NCI-H1092 treated with DMSO at 0.1 percent for 48 hours (cell line): ENCODE measurements around the gene SCN7A.
A peak's percentile ranks its signal among the peaks of the same experiment; 100 is the strongest.

Source experiments
- DNase-seq: peaks from one replicate; lab custom pipeline; 2025; lab: John Stamatoyannopoulos, UW

The SCN7A gene

DNA sequence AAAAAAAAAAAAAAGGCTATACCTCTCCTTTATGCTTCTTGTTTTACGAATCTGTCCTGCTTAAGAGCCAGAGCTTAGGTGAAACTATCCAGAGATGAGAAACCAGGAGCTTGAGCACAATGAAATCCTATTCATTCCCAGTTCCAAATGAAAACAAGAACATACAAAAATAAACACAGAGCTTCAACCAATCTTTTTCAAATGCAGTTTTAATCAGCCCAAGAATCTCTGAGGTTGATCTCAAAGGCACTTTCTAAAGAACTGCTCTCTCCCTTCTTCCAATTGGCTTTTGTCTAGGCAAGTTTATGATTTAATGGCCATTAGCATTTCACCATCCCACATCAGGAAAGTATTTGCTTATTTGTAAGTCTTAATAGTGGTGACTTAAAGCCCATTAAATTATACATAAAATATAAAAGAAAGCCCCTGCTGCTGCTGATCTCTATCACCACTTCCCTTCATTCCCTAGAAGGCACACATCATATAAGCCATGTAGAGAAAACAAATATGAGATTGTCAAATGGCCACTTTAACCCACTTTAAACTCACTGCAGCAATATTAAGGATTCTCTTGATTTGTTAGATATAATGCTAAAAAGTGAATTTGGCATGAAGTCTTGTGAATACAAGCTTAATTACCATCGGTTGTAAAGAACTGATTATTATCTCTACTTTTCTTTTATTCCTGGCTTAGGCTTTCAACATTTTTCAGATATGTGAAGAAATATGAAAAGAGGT lies 89.0 kb downstream of the SCN7A start:
- no peak for DNase-seq

DNA sequence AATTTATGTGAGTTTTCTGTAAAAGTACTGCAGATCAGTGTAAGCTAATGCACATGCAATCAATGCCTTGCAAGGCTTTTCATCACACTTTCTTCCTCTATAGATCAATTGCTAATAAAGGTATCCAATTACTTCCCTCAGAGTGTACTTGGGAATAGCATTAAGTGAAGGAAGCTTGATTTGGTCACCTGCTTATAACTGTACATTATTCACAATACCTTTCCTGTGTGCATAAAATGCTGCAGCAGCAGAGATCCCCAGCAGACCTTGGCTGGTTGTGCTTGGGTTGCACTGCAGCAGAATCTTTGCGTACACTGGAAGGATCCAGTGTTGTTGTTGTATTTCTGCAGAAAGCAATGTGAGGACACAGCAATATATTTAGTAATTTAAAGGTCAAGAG lies 99.8 kb downstream of the SCN7A start:
- no peak for DNase-seq

DNA sequence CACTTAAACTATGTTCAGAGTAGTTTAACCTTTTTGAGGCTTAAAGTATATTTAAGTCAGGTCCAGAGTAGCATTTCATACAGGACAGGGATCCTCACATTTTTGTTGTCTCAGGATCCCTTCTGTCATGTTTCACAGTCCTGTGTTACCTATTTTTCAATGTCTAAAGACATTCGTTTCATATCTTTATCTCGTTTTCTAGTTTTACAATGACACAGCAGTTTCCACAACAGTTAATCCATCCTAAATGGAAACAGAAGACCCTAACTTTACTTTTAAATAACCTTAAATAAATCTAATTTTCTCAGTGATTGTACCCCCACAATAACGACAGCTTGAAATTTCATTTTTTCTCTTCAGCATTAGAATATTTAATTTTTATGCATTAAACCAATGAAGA lies 101.0 kb downstream of the SCN7A start:
- no peak for DNase-seq

DNA sequence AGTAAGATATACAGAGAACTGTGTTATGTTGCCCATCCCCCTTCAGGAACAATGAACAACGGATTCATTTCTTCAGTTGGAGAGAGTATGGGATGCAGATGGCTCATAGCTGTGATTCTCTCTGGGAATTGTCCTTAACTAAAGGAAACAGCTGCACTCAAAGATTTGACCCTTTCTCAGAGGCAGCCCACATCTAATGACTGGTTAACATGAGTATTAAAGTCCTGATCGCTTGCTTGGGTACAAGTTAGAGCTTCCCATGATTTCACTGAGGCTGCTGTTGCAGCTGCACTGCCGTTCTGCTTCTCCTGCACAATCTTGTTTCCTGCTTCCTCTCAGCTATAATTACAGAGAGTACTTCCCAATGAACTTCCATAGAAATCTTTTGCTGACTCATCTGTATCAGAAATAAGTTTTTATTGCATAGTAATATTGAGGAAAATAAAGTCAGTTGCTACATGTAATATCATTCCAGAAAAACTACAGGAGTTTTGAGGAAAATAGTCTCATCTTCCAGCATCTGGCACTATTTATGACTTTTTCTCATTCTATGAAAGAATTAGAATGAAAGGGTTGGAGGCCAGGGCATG lies 105.5 kb downstream of the SCN7A start:
- no peak for DNase-seq

DNA sequence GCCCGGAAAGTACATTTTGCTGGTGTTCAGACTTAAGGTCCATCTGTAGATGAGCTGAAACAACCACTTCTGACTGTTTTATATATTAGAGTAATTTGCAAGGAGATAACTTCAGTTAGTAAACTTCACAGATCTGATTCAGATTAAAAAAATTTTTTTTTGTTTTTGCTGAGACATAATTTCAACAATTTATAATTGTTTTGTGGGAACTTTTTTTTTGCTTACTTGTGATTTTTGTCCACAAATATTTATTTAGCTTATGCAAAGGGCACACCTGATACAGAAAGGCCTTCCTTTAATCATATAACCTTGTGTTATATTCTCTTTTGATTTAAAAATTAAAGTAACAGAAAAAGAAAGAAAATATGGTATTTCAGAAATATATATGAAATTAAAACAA lies 108.7 kb downstream of the SCN7A start:
- no peak for DNase-seq

DNA sequence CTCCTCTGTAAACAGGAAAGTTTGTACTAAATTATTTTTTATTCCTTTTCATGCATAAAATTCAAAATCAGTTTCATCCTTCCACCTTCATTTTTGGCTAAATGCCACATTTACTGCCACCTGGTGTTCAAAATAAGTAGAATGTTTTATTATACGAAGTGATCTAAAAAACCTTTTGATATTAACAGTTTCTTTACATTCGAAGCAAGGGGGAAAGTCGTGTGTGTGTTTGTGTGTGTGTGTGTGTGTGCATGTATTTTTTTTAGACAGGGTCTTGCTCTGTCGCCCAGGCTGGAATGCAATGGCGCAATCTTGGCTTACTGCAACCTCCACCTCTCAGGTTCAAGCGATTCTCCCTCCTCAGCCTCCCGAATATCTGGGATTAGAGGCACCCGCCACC lies 109.3 kb downstream of the SCN7A start:
- peak; percentile 6 for DNase-seq

DNA sequence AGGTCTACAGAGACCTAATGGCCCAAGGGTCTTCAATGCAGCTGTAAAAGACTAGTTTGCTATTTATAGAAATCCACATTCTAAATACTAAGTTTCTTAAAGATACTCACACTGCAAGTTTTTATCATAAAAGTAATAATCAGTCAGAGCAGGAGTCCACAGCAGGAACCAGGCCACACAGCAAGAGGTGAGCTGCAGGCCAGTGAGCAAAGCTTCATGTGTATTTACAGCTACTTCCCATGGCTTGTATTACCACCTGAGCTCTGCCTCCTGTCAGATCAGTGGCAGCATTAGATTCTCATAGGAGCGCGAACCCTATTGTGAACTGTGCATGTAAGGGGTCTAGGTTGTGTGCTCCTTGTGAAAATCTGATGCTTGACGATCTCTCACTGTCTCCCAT lies 111.6 kb downstream of the SCN7A start:
- DNase-seq: no peak

DNA sequence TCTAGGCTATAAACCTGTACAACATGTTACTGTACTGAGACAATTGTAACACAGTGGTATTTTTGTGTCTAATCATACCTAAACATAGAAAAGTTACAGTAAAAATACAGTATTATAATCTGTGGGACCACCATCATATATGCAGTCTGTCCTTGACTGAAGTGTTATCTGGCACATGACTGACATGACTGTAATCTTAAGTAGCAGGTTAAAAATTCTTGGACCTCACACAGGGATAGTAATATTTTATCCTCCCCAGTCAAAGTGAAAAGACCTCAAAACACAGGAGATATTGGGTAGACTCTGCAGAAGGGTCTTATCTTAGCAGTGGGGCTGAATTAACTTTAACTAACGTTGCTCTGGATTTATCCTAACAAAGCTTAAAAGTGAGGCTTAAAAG lies 113.4 kb downstream of the SCN7A start:
- DNase-seq: no peak

DNA sequence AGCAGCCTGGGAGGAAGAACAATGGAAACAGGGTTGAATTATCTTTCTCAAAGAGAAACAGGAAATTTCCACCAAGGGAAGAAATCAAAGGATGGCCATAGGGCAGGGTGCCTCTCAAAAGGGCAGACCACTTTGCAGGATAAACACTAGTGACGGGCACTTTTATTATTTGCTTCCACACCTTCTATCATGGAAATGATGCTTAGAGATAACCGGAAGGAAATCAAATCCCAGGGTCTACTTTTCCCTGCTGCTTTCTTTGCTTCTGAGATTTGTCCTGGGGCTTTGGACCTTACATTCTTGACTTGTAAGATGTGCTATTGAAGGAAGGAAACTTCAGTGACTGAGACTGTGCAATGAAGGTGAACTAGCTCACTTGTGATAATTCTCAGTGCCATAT lies 117.2 kb downstream of the SCN7A start:
- no peak for DNase-seq

DNA sequence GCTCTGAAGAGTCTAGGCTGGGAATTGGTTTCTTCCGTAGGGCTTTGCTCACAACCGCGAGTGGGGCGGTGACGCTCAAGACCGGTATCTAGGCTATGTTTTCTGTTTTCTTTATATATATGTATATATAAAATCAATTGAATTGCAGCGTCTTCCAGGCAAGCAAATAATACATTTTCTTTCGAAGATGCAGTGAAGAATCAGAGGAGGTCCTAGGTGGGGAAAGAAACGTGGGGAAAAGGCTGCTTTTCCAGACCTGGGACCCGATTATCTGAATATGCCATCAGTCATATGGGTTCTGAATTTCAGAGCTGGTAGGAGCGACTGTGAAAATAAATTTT lies 117.6 kb downstream of the SCN7A start:
- no peak for DNase-seq

DNA sequence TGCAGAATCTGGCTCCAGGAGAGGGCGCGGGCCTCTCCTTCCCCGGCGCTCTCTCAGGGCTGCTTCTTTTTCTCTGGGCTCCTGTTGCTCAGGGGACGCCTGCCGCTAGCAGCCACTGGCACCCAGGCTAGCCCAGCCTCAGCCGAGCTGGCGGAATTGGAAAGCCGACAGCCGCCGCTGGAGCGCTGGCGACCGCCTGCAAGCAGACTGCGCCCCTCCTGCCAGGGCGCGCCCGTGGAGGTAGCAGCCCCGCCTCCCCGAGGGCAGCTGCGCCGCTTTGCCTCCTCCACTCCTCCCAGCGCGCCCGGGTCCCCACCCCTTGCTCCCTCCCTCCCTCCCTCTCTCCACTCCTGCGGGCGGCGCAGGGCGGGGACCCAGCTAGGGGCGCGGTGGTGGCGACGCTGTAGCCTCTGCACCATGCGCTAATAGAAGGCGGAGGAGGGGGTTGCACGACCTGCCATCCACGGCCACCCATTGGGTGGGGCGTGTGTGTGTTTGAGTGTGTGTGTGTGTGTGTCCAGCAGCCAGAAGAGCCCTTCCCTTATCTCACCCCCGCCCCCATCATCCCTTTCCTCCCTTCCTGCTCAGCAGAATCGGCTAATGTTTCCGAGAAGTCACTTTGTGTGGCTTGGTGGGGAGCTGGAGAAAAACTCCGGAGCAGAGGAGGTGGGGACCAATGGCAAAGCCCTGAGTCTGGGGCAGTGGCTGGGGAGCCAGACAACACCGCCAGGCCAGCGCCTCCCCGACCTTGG lies 118.1 kb downstream of the SCN7A start, which contains the start of gene SCN9A:
Gene SCN9A (minus strand): TSS at position 209 of the 752 bp plus-strand sequence. CDS start 64,188 bp downstream, outside the sequence.
- DNase-seq: peak; percentile 84

DNA sequence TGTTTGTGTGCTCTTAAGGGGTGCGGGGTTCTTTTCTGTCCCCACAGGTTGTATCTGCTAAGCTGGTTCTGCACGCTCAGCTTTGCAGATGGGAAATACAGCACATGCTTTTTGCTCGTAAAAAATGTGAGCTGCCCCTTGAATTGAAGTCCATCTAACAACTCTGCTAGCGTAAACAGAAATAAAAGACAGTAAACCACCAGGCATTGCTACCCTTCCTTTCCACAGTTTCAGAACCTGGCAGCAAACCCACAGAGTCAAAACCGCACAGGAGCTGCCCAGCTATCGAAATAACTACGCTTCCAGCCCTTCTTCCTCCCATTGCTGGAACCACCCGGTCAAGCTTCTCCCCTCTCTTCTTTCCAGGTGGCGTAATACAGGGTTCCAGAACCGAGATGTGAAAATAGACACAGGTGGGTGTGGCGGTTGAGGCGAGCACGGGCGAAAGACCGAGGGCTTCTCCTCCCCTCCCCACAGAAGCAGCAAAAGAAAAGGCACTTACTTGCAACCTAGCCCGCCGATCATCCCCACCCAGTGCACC lies 118.8 kb downstream of the SCN7A start:
- peak; percentile 62 for DNase-seq

DNA sequence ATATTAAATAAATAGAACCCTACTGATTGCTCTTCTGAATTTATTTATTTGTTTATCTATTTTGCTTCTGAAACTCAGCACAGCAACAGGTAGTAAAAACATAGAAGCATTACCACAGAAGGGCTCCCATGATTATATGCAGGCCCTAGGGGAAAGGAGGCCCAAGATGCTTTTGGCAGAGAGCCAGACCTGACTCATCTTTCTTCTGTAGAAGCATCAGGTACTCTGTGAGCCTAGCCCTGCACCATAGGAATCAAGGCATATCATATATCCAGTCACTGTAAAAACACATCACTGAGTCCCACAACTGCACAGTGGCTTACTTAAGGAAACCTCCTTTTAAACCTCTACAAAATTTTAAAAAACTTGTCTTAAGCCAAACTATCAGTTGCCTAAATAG lies 120.1 kb downstream of the SCN7A start:
- peak; percentile 4 for DNase-seq

DNA sequence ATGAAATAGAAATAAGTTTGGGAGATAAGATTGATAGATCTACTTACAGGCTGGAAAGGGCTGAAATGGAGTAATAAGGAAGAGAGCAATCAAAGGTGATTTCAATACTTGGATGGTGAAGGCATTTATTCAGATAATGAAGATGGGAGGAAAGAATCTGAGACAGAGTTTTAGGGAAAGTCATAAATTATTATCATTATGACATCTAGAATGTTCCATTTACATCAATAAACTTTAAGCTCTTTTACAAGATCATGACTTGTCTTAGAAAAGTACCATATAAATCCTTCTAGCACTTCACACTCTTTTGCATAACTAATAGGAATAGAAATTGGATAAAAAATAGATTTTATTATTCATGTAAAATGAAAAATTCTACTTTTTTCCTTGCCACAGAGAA lies 120.5 kb downstream of the SCN7A start:
- no peak for DNase-seq

DNA sequence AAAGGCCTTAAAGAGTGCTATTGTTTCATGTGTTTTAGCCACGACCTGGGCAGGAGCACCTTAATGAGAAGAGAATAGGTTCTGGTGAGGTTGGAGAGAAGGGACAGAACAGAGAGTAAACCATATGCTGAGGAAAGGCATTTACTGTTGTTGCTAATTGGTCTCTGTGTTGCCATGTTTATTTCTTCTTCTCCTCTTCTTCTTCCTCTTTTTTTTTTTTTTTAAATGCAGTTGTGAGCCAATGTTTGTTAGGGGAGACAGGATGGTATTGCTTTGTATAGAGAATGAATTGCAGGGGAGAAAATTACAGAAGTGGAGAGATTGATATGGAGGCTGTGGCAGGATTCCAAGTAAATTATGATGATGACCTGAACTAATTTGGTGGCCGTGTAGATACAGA lies 120.9 kb downstream of the SCN7A start:
- peak; percentile 2 for DNase-seq

DNA sequence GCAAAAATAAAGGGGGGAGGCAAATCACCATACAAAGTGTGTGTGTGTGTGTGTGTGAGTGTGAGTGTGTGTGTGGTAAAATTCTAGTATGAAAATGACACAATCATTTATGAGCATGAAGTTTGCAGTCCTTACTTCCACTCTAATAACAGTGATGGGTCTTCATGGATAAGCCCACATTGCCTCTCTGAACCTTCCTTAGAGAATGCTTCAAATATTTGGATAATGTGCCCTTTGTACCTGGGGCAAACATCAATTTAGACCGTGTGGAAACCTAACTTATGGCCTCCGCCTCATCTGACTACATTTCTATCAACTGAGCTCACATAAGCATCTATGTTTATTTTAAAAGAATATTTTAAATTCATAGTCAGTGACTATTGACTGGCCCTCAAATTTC lies 122.0 kb downstream of the SCN7A start:
- DNase-seq: no peak

DNA sequence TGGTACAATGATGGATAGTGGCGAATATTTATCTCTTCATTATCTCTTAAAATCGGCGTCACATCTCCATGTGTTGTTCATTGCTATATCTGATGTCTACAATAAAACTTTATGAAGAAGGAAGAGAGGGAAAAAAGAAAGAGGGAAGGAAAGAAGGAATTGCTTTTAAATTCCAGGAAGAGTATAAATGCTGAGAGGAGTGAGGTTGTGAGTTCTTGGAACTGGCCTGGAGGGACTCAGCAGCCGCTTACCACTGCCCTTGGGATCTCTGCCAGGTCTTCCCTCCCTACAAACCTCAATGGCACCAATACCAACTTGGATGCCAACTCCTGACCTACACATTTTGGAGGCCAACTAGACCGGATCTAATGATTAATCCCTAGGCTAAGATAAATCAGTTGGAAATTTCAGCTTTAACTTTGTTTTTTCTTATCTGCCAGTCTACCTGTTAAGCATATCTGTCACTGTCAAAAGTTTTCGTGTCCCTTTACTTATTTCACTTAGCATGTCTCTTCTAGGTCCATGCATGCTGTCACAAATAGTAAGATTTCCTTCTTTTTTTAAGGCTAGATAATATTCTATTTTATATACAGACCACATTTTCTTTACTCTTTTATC lies 128.1 kb downstream of the SCN7A start:
- no peak for DNase-seq

DNA sequence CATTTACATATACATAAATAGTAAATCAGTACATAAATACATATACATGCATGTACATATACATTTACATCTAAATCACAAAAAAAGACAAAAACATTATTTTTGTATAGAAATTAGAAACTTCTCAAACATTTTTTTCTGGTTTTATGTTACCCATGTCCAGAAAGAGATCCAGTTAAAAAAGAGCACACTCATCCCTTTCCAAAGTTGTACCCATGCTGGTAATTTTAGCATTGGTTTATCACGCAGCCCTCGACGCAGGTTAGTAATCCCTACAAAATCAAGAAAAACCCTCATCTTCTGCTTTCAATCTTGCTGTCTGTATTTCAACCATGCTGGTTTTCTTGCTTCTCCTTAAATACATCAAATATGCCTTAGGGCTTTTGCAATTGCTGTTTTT lies 128.8 kb downstream of the SCN7A start:
- no peak for DNase-seq

DNA sequence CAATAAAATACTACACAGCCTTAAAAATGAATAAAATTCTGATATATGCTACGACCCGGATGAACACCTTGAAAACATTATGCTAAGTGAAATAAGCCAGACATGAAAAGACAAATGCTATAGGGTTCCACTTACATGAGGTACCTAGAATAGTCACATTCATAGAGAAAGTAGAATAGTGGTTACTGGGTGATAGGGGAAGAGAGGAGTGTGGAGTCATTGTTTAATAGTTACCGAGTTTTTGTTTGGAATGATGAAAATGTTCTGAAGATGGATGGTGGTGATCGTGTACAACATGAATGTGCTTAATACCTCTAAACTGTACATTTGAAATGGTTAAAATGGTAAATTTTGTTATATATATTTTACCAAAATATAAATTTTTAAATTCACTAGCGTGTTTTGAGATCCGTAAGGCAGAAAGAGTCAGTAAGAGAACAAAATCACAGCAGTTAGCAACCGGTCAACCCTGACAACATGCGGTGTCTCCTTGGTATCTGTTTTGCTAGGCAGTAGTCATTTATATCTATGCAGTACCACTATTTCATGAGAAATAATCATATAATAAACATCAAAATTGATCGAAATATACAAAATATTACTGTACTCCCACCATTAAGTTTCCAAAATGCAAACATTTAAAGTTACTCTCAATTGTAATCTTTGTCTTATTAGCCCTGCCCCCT lies 129.4 kb downstream of the SCN7A start:
- DNase-seq: no peak

DNA sequence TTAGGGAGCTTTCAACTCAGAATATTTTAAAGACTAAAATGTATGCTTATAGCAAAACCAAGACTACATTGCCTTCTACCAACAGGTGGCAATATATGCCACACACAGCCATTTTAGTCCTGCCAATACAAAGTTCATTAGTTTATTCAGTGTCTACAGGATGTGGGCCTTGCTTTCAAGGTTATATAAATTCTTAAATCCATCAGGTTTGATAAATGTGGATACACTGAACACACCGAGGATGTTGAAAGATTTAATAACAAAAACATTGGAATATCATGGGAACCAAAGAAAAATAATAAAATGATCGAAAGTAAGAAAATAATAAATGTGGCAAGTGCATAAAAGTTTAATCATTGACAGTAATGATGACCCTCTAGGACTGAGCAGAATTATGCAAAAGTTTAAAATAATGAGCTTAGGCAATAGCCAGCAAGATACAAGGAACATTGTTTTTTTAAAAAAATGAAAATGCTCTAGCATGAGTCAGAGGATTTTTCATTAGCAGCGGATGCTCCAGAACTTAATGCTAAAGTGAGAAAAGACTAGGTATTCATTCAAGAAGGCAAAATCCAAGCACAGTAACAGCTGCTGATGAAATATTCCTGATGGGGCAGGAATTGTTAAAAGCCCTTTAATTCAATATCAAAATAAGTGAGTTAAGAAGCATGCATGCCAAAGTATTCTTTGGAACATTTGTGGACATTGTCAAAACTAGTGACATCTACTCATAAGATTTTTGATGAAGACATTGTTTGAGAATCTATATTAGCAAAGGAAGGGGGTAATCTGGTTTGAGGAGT lies 132.5 kb downstream of the SCN7A start:
- peak; percentile 36 for DNase-seq

DNA sequence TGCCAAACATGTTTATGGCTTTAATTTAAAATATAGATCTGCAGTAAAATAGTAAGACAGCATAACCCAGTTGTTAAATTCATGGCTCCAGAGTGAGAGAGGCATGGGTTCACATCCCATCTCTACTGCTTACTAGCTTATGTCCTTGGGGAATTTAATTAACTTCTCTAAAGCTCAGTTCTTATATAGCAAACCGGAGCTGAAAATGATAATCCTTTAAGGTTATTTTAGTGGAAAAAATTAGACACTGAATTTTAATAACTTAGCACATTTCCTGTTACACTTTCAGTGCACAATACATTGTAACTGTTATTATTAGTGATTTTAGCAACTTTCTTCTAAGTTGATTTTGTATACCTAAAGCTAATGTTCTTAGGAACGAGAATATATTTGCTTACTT lies 133.1 kb downstream of the SCN7A start:
- DNase-seq: no peak
